HG03196 (cell line): ENCODE results near the gene PCCA.

Source experiments
- ATAC-seq: cut with Tn5 transposase; IDR thresholded peaks from one replicate; pipeline ENCODE4 v1.9.1; 2021; ENCODE audit not compliant: unreplicated experiment

The PCCA gene

GRCh38 chr13:100451923-100452322 lies 363.0 kb downstream of the PCCA start:
- no peak for ATAC-seq

- ATAC-seq = no peak
These were observed 366.0 kb downstream of the PCCA start for GRCh38 chr13:100454876-100455275.

- no peak for ATAC-seq
These were observed 369.8 kb downstream of the PCCA start for GRCh38 chr13:100458673-100459072.

DNA sequence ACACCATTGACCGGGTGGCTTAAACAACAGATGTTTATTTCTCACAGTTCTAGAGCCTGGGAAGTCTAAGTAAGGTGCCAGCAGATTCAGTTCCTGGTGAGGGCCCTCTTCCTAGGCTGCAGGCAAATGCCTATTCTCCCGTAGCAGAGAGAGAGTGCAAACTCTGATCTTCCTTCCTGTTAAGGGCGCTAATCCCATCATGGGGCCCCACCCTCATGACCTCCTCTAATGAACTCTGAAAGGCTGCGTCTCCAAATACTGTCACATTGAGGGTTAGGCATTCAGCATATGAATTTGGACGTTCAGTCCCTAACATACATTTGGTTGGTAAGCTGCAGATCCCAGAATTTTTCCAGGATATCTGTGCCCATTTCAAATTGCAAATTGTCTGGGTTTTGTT lies 370.9 kb downstream of the PCCA start:
- no peak for ATAC-seq

DNA sequence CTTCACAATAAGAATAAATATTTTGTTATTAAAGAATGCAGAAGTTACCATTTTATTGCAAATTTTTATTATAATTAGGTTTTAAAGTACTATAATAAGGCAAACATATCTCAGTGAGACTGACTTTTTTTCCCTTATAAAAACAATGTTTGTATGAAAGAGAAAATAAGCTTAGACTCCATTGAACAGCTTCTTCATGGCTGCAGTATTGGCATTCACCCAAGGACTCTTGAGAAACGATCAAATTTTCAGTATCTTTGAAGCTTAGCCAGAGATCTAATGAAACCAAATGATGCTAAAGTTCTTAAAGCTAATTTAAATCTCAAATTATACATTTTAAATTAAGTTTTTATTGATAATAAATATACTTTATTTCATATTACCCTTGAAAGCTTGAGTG lies 371.4 kb downstream of the PCCA start:
- no peak for ATAC-seq

GRCh38 chr13:100460791-100461190 lies 371.9 kb downstream of the PCCA start:
- ATAC-seq = no peak

GRCh38 chr13:100461309-100462030 lies 372.6 kb downstream of the PCCA start:
- no peak for ATAC-seq

GRCh38 chr13:100464006-100464405 lies 375.1 kb downstream of the PCCA start:
- no peak for ATAC-seq

DNA sequence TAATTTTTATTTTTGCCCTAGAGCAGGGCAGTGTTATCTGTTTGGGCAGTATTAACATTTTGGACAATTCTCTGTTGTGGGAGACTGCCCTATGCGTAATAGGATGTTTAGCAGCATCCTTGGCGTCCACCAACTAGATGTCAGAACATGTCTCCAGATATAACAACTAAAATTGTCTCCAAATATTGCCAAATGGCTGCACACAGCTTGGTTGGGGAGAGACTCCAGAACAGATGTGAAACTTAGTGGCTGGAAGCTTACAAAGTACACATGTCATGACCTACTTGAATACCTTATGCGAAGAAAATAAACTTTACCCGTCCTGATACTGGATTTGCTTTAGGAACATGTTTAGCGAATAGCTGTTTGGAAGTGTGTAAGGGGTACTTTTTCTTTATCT lies 376.7 kb downstream of the PCCA start:
- ATAC-seq = no peak

- ATAC-seq = no peak
These were observed 382.1 kb downstream of the PCCA start for GRCh38 chr13:100470866-100471505.

- no peak for ATAC-seq
These were observed 384.2 kb downstream of the PCCA start for GRCh38 chr13:100473087-100473486.

GRCh38 chr13:100473501-100474044 lies 384.7 kb downstream of the PCCA start:
- ATAC-seq = no peak

- no peak for ATAC-seq
These were observed 388.1 kb downstream of the PCCA start for GRCh38 chr13:100476963-100477362.

DNA sequence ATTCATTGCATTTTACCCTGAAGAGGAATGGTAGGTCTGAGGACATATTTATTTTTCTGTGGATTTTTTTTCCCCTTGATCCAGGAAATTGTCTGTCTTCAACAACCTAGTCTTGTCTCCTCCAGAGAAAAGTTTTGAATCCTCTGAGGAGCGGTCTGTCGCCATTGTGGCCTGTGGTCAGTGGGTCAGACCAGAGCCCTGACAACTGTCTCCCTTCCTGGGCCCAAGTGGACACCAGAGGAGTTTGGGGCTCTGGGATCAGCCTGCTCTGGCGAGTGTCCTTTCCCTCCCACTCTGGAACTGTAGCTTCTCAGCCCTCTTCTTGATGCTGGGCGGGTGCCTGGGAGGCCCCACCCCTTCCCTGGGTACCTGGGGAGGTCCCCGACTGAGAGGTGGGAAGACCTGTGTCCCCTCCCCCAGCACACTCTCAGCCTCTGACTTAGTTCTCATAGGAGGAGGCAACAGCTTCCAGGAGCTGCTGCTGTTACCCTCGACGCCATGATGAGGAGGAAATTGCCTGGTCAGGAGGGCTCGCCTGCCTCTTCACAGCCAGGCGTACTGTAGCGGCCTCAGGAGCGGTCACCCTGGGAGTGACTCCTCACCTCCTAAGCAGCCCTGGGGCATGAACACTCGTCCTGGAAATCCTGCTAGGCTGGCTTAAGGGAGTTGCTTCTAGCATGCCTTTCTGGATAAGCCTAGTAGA lies 389.4 kb downstream of the PCCA start:
- no peak for ATAC-seq

DNA sequence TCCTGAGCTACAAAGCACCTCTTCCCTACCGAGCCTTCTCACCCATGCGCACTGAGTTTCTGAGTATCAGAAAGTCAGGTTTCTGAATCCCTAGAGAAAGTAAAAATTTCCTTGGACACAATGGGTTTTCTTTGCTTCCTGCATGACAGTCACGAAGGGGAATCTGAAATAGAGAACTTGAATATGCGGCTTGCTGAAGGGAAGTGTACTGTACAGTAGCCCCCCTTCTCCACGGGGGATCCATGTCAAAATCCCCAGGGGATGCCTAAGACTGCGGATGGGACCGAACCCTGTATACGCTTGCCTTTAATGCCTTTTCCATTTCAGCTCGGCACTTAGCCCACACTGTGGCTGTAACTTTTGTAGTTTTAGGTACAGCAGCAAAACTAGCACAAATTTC lies 391.8 kb downstream of the PCCA start:
- no peak for ATAC-seq

DNA sequence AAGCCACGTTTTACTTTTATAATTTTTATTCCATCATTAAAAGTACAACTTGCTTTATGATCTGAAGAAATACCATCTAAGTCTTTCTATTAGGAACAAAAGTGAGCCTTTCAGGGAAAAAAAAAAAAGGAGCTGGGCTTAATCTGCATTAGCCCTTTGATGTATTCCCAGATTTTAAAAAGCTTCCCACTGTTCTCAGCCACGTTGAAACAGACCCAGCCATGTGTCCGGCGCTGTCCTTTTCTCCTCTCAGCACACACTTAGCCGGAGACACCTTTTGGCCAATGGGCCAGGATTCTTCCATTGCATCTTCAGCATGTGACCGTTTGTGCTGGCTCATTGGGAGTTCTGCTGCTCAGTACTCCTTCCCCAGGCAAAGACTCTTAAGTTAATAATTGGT lies 394.2 kb downstream of the PCCA start:
- ATAC-seq = no peak

DNA sequence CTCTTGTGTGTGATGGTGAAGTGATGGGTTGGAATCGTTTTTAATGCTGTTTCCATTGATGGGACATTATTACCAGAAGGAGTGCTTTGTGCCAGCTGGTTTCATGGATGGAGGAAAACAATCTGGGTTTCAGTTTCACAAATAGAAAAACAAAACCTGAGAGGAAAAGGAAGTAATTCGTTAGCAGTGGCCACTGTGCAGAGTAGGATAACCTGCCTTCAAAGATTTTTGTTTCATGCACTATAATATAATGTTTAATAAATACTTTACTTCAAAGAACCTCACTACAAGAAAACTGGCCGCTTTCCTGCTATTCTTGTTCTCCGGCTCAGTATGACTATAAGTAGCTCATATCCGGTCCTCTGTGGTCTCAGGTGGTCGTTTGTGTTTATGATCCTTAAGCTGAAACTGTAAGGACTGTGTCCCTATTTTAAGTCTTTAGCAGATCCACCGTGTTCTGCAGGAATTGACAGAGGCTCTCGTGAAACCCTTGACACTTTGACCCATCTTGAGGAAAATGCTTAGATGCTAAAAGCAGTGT lies 395.0 kb downstream of the PCCA start:
- no peak for ATAC-seq

DNA sequence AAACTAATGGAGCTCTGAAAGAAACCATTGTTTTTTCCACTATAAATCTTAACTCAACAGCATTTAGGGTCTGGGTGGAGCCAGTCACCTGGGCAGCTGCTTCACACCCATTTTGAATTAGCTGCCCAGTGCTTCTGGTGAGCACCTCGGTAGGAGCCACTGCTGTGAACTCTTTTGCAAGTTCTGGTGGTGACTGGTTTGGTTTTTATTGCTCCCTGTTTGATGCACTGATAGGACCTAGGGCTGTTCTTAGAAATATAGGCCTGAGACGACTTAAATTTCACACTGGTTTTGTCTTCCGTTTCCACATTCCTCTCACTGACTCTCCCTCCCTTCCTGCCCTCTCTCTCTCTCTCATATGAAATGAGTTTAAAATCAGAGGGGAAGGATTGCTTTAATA lies 395.8 kb downstream of the PCCA start:
- no peak for ATAC-seq

GRCh38 chr13:100485265-100485664 lies 396.4 kb downstream of the PCCA start:
- no peak for ATAC-seq

GRCh38 chr13:100490692-100491091 lies 401.8 kb downstream of the PCCA start:
- no peak for ATAC-seq

- no peak for ATAC-seq
These were observed 402.4 kb downstream of the PCCA start for GRCh38 chr13:100491164-100491842.
